Loucy (cell line): ENCODE measurements around the gene CYP4F22.
A peak's percentile ranks its signal among the peaks of the same experiment; 100 is the strongest.
"Not testable (repeated sequence)": the region's sequence is repeated elsewhere in the genome, so short reads cannot be mapped to it uniquely, and the experiment has no call there.

Experiments used
- H2AFZ ChIP-seq: fragments of 200-600 bp; sonication (generic); 2 replicates; pipeline ENCODE4 v1.6.0; 2016; ENCODE audit warnings: antibody characterized with exemption, mild to moderate bottlenecking, low read length, moderate library complexity
- H3F3A ChIP-seq: fragments of 200-600 bp; 2 replicates; pipeline ENCODE4 v1.6.0; 2016; ENCODE audit warnings: antibody characterized with exemption, low read depth, mild to moderate bottlenecking
- H3K27me3 ChIP-seq: fragments of 200-600 bp; sonication (generic); 2 replicates; pipeline ENCODE4 v1.6.1; 2014; ENCODE audit warnings: low read length, mild to moderate bottlenecking; ENCODE audit not compliant: insufficient read depth, poor library complexity, severe bottlenecking
- H3K36me3 ChIP-seq: fragments of 200-600 bp; sonication (generic); 2 replicates; pipeline ENCODE4 v1.6.1; 2016; ENCODE audit warnings: low read length; ENCODE audit not compliant: insufficient read depth
- H3K4me1 ChIP-seq: fragments of 200-600 bp; sonication (generic); 2 replicates; pipeline ENCODE4 v1.5.1; 2014; ENCODE audit warnings: low read length, mild to moderate bottlenecking; ENCODE audit not compliant: insufficient read depth, poor library complexity, severe bottlenecking
- H3K4me2 ChIP-seq: fragments of 200-600 bp; sonication (generic); 2 replicates; pipeline ENCODE4 v1.6.0; 2014; ENCODE audit warnings: antibody characterized with exemption, low read length, low read depth, mild to moderate bottlenecking; ENCODE audit not compliant: poor library complexity, severe bottlenecking
- H3K4me3 ChIP-seq: fragments of 200-600 bp; sonication (generic); 2 replicates; pipeline ENCODE4 v1.5.1; 2014; ENCODE audit warnings: low read length, mild to moderate bottlenecking, mixed read lengths; ENCODE audit not compliant: poor library complexity, severe bottlenecking
- H3K79me2 ChIP-seq: fragments of 200-600 bp; sonication (generic); 2 replicates; pipeline ENCODE4 v1.6.1; 2014; ENCODE audit warnings: low read length; ENCODE audit not compliant: insufficient read depth
- H3K9ac ChIP-seq: fragments of 200-600 bp; sonication (generic); 2 replicates; pipeline ENCODE4 v1.6.0; 2014; ENCODE audit warnings: mild to moderate bottlenecking, low read depth, low read length, moderate library complexity; ENCODE audit not compliant: poor library complexity, severe bottlenecking
- H3K9me2 ChIP-seq: fragments of 200-600 bp; sonication (generic); replicated peaks from 2 replicates; pipeline ENCODE4 v1.6.1; 2016; ENCODE audit warnings: low read depth, low read length, mixed read lengths
- H3K9me3 ChIP-seq: fragments of 200-600 bp; sonication (generic); 2 replicates; pipeline ENCODE4 v1.6.1; 2014; ENCODE audit warnings: mild to moderate bottlenecking, antibody characterized with exemption, low read length, low read depth; ENCODE audit not compliant: insufficient read depth
- H4K20me1 ChIP-seq: fragments of 200-600 bp; sonication (generic); 2 replicates; pipeline ENCODE4 v1.6.0; 2014; ENCODE audit warnings: antibody characterized with exemption, low read length, mild to moderate bottlenecking; ENCODE audit not compliant: insufficient read depth, poor library complexity, severe bottlenecking
- EZH2phosphoT487 ChIP-seq: fragments of 200-600 bp; IDR thresholded peaks from 2 replicates; pipeline ENCODE4 v1.6.1; 2018; ENCODE audit warnings: antibody characterized with exemption, mild to moderate bottlenecking, moderate library complexity, borderline replicate concordance
- TF ChIP-seq, protein P1 (sequence below): fragments of 200-600 bp; sonication (generic); conservative IDR thresholded peaks from 2 replicates; pipeline ENCODE4 v1.5.1; 2014; ENCODE audit warnings: mild to moderate bottlenecking, antibody characterized with exemption, low read length

Gene CYP4F22

DNA sequence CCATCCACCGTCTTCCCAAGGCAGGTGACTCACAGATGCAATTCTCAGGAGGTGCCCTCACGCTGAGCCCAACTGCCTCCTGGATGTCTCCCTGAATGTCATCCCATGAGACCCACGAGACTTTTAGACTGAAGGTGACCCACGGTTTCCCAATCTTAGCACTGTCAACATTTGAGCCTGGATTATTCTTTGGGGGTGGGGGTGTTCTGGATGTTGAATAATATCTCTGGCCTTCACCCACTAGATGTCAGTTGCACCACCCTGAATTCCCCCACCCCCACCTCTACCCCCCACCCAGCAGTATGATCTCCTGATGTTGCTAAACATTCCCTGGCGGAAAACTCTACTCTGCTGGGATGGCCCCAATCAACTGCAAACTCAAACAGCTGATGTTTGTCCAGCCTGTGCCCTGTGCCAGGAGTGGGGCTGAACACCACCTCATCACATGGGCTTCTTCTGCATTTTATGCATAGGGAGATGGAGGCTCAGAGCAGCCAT is 2.2 kb upstream of the CYP4F22 start:
- H3K9ac ChIP-seq: no peak overlapping the region
- H3K4me3 ChIP-seq: no peak overlapping the region
- no peak overlapping the region for H3K4me2 ChIP-seq
- H3K27me3 ChIP-seq: no peaks in the 10 kb centered on the region
- TF ChIP-seq, protein P1, sequence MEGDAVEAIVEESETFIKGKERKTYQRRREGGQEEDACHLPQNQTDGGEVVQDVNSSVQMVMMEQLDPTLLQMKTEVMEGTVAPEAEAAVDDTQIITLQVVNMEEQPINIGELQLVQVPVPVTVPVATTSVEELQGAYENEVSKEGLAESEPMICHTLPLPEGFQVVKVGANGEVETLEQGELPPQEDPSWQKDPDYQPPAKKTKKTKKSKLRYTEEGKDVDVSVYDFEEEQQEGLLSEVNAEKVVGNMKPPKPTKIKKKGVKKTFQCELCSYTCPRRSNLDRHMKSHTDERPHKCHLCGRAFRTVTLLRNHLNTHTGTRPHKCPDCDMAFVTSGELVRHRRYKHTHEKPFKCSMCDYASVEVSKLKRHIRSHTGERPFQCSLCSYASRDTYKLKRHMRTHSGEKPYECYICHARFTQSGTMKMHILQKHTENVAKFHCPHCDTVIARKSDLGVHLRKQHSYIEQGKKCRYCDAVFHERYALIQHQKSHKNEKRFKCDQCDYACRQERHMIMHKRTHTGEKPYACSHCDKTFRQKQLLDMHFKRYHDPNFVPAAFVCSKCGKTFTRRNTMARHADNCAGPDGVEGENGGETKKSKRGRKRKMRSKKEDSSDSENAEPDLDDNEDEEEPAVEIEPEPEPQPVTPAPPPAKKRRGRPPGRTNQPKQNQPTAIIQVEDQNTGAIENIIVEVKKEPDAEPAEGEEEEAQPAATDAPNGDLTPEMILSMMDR: no peak
- TF ChIP-seq EZH2phosphoT487: no peak
- no peaks in the 10 kb centered on the region for H3K36me3 ChIP-seq
- no peak overlapping the region for H2AFZ ChIP-seq
- no peaks in the 10 kb centered on the region for H3K4me1 ChIP-seq
- no peaks in the 10 kb centered on the region for H3K9me3 ChIP-seq
- H4K20me1 ChIP-seq: no peaks in the 10 kb centered on the region
- no peaks in the 10 kb centered on the region for H3K9me2 ChIP-seq
- no peaks in the 10 kb centered on the region for H3K79me2 ChIP-seq
- H3F3A ChIP-seq: no peaks in the 10 kb centered on the region

DNA sequence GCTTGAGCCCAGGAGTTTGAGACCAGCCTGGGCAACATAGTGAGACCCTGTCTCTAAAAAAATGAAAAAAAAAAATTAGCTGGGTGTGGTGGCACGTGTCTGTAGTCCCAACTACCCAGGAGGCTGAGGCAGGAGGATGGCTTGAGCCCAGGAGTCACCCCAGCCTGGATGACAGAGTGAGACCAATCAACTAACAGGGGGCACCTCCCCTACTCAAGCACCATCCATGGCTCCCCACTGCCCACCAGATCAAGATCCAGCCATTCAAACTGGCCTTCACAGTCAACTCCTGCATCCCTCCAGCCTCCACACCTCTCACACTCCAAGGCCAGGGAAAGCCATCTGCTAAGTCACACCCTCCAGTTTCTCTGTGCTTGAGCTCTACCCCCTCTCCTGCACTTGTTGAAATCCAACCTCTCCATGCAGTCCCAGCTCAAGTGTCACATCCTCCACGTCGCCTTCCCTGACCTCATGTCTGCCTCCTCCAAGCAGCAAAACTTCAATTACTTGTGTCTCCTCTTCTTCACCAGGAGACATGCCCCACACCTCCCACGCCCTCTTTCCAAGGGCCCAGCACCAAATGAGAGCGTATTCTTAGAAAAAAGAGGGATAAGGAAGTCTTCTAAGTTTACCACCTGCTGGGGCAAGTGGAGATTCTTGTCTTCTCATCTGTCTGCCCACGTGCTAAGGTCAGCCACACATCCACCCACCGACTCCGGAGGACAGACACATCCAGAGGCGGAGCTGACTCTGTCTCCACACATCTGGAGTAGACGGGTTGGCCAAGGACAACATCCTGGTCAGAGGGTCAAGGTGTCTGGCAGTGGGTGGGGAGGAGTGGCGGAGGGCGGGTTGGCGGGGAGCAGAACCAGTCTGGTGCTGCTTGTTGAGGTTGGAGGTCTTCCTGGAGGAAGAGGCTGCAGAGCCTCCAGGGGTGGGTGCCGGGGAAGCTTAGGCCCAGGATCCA is 974 bp upstream of the CYP4F22 start:
- Histone ChIP-seq H3K27me3 (no peaks in the 10 kb centered on the region), H3K4me1 (no peaks in the 10 kb centered on the region), H3F3A (no peaks in the 10 kb centered on the region), H4K20me1 (no peaks in the 10 kb centered on the region), H3K9me3 (no peaks in the 10 kb centered on the region), H3K36me3 (no peaks in the 10 kb centered on the region), H3K4me2 (no peak overlapping the region), H3K4me3 (no peak overlapping the region), H2AFZ (no peak overlapping the region), H3K9me2 (no peaks in the 10 kb centered on the region), H3K9ac (no peak overlapping the region), H3K79me2 (no peaks in the 10 kb centered on the region)
- no peak for TF ChIP-seq EZH2phosphoT487

DNA sequence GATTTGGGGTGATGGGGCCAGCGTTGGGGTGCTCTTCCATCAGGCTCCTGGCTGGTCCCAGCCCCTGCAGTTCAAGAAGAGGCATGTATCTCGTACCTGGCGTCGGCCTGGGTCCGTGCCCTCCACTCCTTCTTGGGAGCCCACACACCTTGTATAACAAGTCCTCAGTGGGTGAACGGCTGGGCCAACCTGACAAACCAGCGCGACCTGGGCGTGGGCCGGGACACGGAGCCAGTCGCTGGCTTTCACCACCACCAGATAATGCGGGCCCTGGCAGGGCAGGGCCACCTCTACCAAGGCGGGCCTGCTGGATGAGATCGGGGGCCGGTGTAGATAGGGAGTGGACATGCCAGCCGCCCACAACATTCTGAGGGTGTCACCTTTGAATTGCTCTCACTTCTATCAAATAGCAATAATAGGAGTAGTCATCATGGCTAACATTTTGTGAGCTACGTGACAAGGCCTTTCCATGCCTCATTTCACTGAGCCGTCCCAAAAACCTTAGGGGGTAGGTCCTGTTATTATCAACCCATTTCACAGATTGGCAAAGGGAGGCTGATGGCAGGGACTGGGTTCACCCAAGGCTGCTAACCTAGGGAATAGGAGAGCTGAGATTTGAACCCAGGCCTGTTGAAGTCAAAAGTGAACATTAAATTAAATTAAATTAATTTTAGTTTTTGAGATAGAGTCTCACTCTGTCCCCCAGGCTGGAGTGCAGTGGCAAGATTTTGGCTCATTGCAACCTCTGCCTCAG is 3.5 kb downstream of the CYP4F22 start:
- Histone ChIP-seq H3K4me1 (peaks cover 16% of the 10 kb centered on the region), H4K20me1 (no peaks in the 10 kb centered on the region), H3K9me3 (peaks cover 7% of the 10 kb centered on the region; the same call in 1 of the 2 replicates), H3K36me3 (no peaks in the 10 kb centered on the region), H3K79me2 (no peaks in the 10 kb centered on the region), H3K9me2 (no peaks in the 10 kb centered on the region), H3K4me3 (no peak overlapping the region), H3K27me3 (no peaks in the 10 kb centered on the region), H3F3A (no peaks in the 10 kb centered on the region), H2AFZ (no peak overlapping the region), H3K9ac (no peak overlapping the region), H3K4me2 (no peak overlapping the region)
- TF ChIP-seq EZH2phosphoT487: no peak
- TF ChIP-seq, protein P1: no peak

DNA sequence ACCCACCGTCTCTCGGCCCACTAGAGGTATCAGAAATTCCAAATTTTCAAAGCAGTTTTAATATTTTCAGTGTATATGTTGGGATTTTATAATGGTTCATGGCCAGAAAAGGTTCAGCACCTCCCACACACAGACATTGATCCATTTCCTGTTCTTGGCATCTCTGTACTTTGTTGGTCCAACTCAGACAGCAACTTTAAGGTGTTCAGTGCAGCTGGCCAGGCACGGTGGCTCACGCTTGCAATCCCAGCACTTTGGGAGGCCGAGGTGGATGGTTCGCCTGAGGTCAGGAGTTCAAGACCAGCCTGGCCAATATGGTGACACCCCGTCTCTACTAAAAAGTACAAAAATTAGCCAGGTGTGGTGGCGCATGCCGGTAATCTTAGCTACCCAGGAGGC is 6.9 kb downstream of the CYP4F22 start:
- H3K9me2 ChIP-seq, H3F3A ChIP-seq, H4K20me1 ChIP-seq, H3K36me3 ChIP-seq, H3K27me3 ChIP-seq, H3K79me2 ChIP-seq, H3K9me3 ChIP-seq: not testable (repeated sequence)
- H2AFZ ChIP-seq: peak overlapping the region; percentile 85; the same call in 1 of the 2 replicates
- H3K4me2 ChIP-seq: peak overlapping the region; percentile 78
- peak overlapping the region; percentile 77 for H3K9ac ChIP-seq
- H3K4me3 ChIP-seq: peak overlapping the region; percentile 56
- H3K4me1 ChIP-seq: peaks cover 16% of the 10 kb centered on the region
